BE2C (cell line): ENCODE results near the gene IFT43.

Source experiments
- DNase-seq: peaks from one replicate; pipeline ENCODE4 v3.0.0-alpha.2; 2020
- H3K27me3 ChIP-seq: fragments of 250-450 bp; sonication (Bioruptor Pico); 2 replicates; pipeline ENCODE4 v1.5.1; 2020; ENCODE audit warnings: mild to moderate bottlenecking
- H3K36me3 ChIP-seq: fragments of 250-450 bp; sonication (Bioruptor Pico); 2 replicates; pipeline ENCODE4 v1.5.1; 2020; ENCODE audit warnings: mild to moderate bottlenecking
- H3K4me1 ChIP-seq: fragments of 250-450 bp; sonication (Bioruptor Pico); 2 replicates; pipeline ENCODE4 v1.5.1; 2020
- H3K4me3 ChIP-seq: 2 replicates; pipeline ENCODE4 v1.5.1; 2011; ENCODE audit warnings: low read depth, low read length
- H3K9me3 ChIP-seq: fragments of 250-450 bp; sonication (Bioruptor Pico); 2 replicates; pipeline ENCODE4 v1.5.1; 2020
- TF ChIP-seq, protein P1 (sequence below): IDR thresholded peaks from 2 replicates; pipeline ENCODE4 v1.5.1; 2012; ENCODE audit warnings: mild to moderate bottlenecking, low read depth, low read length

IFT43 gene

DNA sequence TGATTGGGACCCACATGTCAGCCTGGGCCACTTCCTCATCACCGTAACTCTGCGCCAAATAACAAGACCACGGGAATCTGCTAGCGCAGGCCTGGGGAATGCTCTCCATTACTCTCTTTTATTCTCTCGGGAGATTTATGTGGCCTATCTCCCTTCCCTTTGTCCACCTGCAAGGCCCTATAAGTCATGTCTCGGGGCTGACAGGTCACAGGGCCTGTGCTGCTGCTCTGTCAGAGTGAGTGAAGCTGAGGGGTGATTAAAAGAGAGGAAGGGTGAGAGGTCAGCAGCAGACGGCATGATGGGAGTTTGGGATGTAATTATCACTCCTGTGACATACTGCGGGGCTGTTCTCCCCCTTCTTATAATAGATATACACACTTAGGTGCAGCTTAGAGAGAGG, 139.9 kb downstream of the IFT43 start:
- peaks cover 11% of the 10 kb centered on the region for H3K27me3 ChIP-seq
- no peak overlapping the region for H3K4me3 ChIP-seq
- H3K36me3 ChIP-seq: no peaks in the 10 kb centered on the region
- TF ChIP-seq, protein P1, sequence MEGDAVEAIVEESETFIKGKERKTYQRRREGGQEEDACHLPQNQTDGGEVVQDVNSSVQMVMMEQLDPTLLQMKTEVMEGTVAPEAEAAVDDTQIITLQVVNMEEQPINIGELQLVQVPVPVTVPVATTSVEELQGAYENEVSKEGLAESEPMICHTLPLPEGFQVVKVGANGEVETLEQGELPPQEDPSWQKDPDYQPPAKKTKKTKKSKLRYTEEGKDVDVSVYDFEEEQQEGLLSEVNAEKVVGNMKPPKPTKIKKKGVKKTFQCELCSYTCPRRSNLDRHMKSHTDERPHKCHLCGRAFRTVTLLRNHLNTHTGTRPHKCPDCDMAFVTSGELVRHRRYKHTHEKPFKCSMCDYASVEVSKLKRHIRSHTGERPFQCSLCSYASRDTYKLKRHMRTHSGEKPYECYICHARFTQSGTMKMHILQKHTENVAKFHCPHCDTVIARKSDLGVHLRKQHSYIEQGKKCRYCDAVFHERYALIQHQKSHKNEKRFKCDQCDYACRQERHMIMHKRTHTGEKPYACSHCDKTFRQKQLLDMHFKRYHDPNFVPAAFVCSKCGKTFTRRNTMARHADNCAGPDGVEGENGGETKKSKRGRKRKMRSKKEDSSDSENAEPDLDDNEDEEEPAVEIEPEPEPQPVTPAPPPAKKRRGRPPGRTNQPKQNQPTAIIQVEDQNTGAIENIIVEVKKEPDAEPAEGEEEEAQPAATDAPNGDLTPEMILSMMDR: no peak
- H3K4me1 ChIP-seq: no peaks in the 10 kb centered on the region; the same call in 1 of the 2 replicates
- no peak for DNase-seq
- H3K9me3 ChIP-seq: no peaks in the 10 kb centered on the region

DNA sequence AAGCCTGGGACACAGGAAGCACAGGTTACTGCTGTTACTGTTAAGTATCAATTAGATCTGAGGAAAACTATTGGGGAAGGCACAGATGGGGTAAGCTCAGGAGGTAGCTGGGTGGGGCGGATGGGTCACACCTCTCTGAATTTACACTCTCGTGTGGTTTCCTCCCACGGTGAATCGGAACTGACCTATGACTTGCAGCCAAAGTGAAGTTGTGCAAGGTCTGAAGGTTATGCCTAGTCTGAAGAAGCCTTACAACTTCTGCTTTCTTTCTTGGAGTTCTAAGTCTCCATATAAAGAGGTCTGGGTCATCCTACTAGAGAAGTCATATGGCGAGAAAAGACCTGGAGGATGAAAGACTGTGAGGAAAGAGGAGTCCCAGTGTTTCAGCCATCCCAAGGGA, 140.5 kb downstream of the IFT43 start:
- peaks cover 16% of the 10 kb centered on the region for H3K27me3 ChIP-seq
- no peak for DNase-seq
- no peaks in the 10 kb centered on the region for H3K36me3 ChIP-seq
- TF ChIP-seq, protein P1: no peak
- H3K4me1 ChIP-seq: no peaks in the 10 kb centered on the region; the same call in 1 of the 2 replicates
- no peak overlapping the region for H3K4me3 ChIP-seq
- no peaks in the 10 kb centered on the region for H3K9me3 ChIP-seq

GRCh38 chr14:76129851-76130576, 144.5 kb downstream of the IFT43 start:
- no peak overlapping the region for H3K4me3 ChIP-seq
- TF ChIP-seq, protein P1: no peak
- no peaks in the 10 kb centered on the region for H3K4me1 ChIP-seq
- no peak for DNase-seq
- no peaks in the 10 kb centered on the region for H3K9me3 ChIP-seq
- no peaks in the 10 kb centered on the region for H3K36me3 ChIP-seq
- H3K27me3 ChIP-seq: peaks cover 50% of the 10 kb centered on the region

- Histone ChIP-seq H3K36me3 (no peaks in the 10 kb centered on the region), H3K4me1 (no peaks in the 10 kb centered on the region), H3K27me3 (peaks cover 52% of the 10 kb centered on the region), H3K4me3 (no peak overlapping the region), H3K9me3 (no peaks in the 10 kb centered on the region)
- DNase-seq: no peak
- TF ChIP-seq, protein P1: no peak
Observed at GRCh38 chr14:76131071-76131965, 145.8 kb downstream of the IFT43 start.

DNA sequence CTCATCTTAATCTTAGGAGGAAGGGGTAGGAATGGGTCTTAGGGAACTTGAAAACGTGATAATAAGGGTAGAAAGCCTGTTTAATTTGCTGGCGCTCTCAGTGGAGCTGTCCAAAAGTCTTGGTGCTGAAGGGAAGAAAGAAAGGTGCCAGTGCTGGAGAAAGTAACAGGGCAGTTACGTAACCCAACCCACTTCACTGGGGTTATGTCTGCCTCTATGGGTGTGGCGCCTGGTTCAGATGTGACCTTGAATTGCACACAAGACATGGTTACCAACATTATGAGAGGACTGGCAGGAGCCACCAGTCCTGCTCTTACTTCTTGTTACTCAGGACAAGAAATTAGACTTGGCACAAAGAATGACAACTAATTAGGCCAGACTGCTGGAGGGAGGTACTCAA, 147.5 kb downstream of the IFT43 start:
- no peaks in the 10 kb centered on the region for H3K4me1 ChIP-seq
- no peak for DNase-seq
- H3K27me3 ChIP-seq: peaks cover 49% of the 10 kb centered on the region
- no peaks in the 10 kb centered on the region for H3K9me3 ChIP-seq
- TF ChIP-seq, protein P1: no peak
- H3K4me3 ChIP-seq: no peak overlapping the region
- H3K36me3 ChIP-seq: no peaks in the 10 kb centered on the region
